HepG2 (cell line): ENCODE measurements around the gene FRMD4A. TPM values are rescaled to one million over a fixed set of nuclear protein-coding genes. Genes with fewer than 3 reads are reported as not detected.

Source experiments
- ATAC-seq: fragments of 200-7000 bp; cut with Tn5 transposase; 3 replicates; pipeline ENCODE4 v1.9.1; 2020; ENCODE audit warnings: mild to moderate bottlenecking, moderate library complexity
- BruUV-seq: library from RNA; stranded (reverse); fragments of 400-500 nt; replicated peaks from 2 replicates; lab custom pipeline; 2021; lab: Mats Ljungman, UMichigan
- CTCF ChIA-PET: fragments of 300-600 bp; formaldehyde crosslinking; extraction: SDS; loops from one replicate; lab custom pipeline; 2021; ENCODE audit warnings: low total read pairs, inconsistent platforms, low intra/inter-chr PET ratio; lab: Yijun Ruan, JAX
- POLR2A ChIA-PET: fragments of 350-600 bp; sonication (Branson Sonifier 250); formaldehyde crosslinking; loops from one replicate; lab custom pipeline; 2020; ENCODE audit warnings: antibody characterized with exemption, inconsistent platforms; lab: Yijun Ruan, JAX
- DNase-seq: peaks from one replicate; pipeline ENCODE4 v3.0.0-alpha.2; 2015; ENCODE audit warnings: low spot score
- FAIRE-seq: peaks from 3 replicates; lab custom pipeline; 2011; peaks lifted over from hg19 to GRCh38; lab: Jason Lieb, UNC
- H2AFZ ChIP-seq: one replicate; pipeline ENCODE4 v1.6.1; 2011; ENCODE audit warnings: low read length, inconsistent platforms
- H3K27ac ChIP-seq: fragments of 300-600 bp; 3 replicates; pipeline ENCODE4 v1.8.0; 2011; ENCODE audit warnings: mixed run types, mild to moderate bottlenecking, mixed read lengths, low read length, inconsistent platforms; ENCODE audit not compliant: insufficient read depth; ENCODE audit errors: extremely low read length
- H3K27me3 ChIP-seq, 2 experiments: fragments of 200-600 bp in 1 of 2; 2 replicates in 1 of 2; 3 replicates in 1 of 2; pipeline versions ENCODE4 v1.6.0 to v1.8.0; 2011; ENCODE audit warnings: low read length in 2 of 2, mild to moderate bottlenecking in 2 of 2, moderate library complexity in 2 of 2, inconsistent platforms in 1 of 2; ENCODE audit not compliant: insufficient read depth in 2 of 2, control insufficient read depth in 1 of 2
- H3K36me3 ChIP-seq, 2 experiments: fragments of 200-600 bp in 1 of 2; replicated peaks in 1 of 2; 2 replicates in 1 of 2; 3 replicates in 1 of 2; pipeline versions ENCODE4 v1.5.1 to v1.8.0; 2011; ENCODE audit warnings: low read length in 2 of 2, inconsistent platforms in 1 of 2; ENCODE audit not compliant: insufficient read depth in 2 of 2, control insufficient read depth in 1 of 2
- H3K4me1 ChIP-seq: 2 replicates; pipeline ENCODE4 v1.5.1; 2012; ENCODE audit warnings: low read length, inconsistent platforms; ENCODE audit not compliant: insufficient read depth
- H3K4me2 ChIP-seq: 2 replicates; pipeline ENCODE4 v1.6.0; 2011; ENCODE audit warnings: low read depth, low read length, inconsistent platforms
- H3K4me3 ChIP-seq, 3 experiments: fragments of 200-600 bp in 1 of 3; sonication (generic), shearing (Covaris generic) in 1 of 3; replicated peaks in 1 of 3; 2 replicates each; pipeline ENCODE4 v1.5.1; 2011 to 2016; ENCODE audit warnings: low read length in 3 of 3, inconsistent platforms in 2 of 3, low read depth in 2 of 3, mild to moderate bottlenecking in 2 of 3, control low read depth in 1 of 3, mixed read lengths in 1 of 3; ENCODE audit not compliant: insufficient read depth in 1 of 3
- H3K79me2 ChIP-seq: one replicate; pipeline ENCODE4 v1.6.1; 2011; ENCODE audit warnings: low read length, inconsistent platforms; ENCODE audit not compliant: insufficient read depth
- H3K9ac ChIP-seq: 2 replicates; pipeline ENCODE4 v1.6.0; 2011; ENCODE audit warnings: mild to moderate bottlenecking, low read depth, low read length, inconsistent platforms; ENCODE audit not compliant: insufficient read depth
- H3K9me3 ChIP-seq: 2 replicates; pipeline ENCODE4 v1.5.1; 2012; ENCODE audit warnings: mild to moderate bottlenecking, low read length
- H4K20me1 ChIP-seq: 2 replicates; pipeline ENCODE4 v1.6.0; 2011; ENCODE audit warnings: inconsistent platforms, mild to moderate bottlenecking, low read length, moderate library complexity; ENCODE audit not compliant: insufficient read depth
- FLYWCH1 ChIP-seq: sonication (generic); formaldehyde crosslinking; IDR thresholded peaks from 2 replicates; pipeline ENCODE4 v1.8.1; 2023; ENCODE audit warnings: mild to moderate bottlenecking, missing genetic modification reagents
- FOXK1 ChIP-seq: sonication (generic); formaldehyde crosslinking; IDR thresholded peaks from 2 replicates; pipeline ENCODE4 v1.4.0; 2020; ENCODE audit warnings: low read depth, missing genetic modification reagents, borderline replicate concordance
- ZNF337 ChIP-seq: sonication (generic); formaldehyde crosslinking; IDR thresholded peaks from 2 replicates; pipeline ENCODE4 v1.5.1; 2020; ENCODE audit warnings: missing genetic modification reagents, low read depth, mild to moderate bottlenecking, borderline replicate concordance
- ZNF768 ChIP-seq: sonication (generic); formaldehyde crosslinking; IDR thresholded peaks from 2 replicates; pipeline ENCODE4 v1.4.0; 2020; ENCODE audit warnings: missing genetic modification reagents
- WGBS: methylation state at CpG from one replicate; pipeline ENCODE4 v1.1.6; 2017; ENCODE audit warnings: low lambda C conversion rate; 5-methylcytosine and 5-hydroxymethylcytosine counted together
- in situ Hi-C: cut with HindIII; loops from 2 replicates; pipeline ENCODE4 v1.10.0; 2017; ENCODE audit warnings: low pct_unique_long_range_greater_than_20kb; ENCODE audit not compliant: extremely low pct_ligation_motif_present
- intact Hi-C: fragments of 100-400 bp; cut with micrococcal nuclease; formaldehyde crosslinking; loops from one replicate; pipeline ENCODE4 v1.10.0; 2022; ENCODE audit not compliant: unreplicated experiment
- polyA plus RNA-seq, 8 experiments: library from polyadenylated mRNA; depleted of rRNA in 3 of 8; stranded (reverse) in 7 of 8; unstranded in 1 of 8; fragments of >200 nt; fragmentation: Illumina TruSeq in 4 of 8; extraction: Trizol in 4 of 8; gene quantifications; 2 replicates each; pipeline versions ENCODE4 v1.2.1 to v1.2.3, GENCODE V29; 2011 to 2016; ENCODE audit warnings: low read depth in 4 of 8, missing spikeins in 1 of 8, mixed read lengths in 1 of 8; ENCODE audit not compliant: insufficient read depth in 1 of 8
- total RNA-seq, 5 experiments: library from RNA; depleted of rRNA; stranded (reverse); fragments of >200 nt; fragmentation: Illumina TruSeq; extraction: Trizol; gene quantifications; 2 replicates each; pipeline ENCODE4 v1.2.3, GENCODE V29; 2016; ENCODE audit warnings: low read depth in 1 of 5
- TF ChIP-seq, protein P1 (sequence below): sonication (generic); formaldehyde crosslinking; IDR thresholded peaks from 2 replicates; pipeline ENCODE4 v1.5.1; 2020; ENCODE audit warnings: mild to moderate bottlenecking, missing genetic modification reagents, borderline replicate concordance

The FRMD4A gene
- total and polyA plus RNA-seq, 2 of the 13 experiments (the other 11 are each of a cell fraction or from before 2014, with no cell fraction given), result 0.09 to 0.26 TPM

DNA sequence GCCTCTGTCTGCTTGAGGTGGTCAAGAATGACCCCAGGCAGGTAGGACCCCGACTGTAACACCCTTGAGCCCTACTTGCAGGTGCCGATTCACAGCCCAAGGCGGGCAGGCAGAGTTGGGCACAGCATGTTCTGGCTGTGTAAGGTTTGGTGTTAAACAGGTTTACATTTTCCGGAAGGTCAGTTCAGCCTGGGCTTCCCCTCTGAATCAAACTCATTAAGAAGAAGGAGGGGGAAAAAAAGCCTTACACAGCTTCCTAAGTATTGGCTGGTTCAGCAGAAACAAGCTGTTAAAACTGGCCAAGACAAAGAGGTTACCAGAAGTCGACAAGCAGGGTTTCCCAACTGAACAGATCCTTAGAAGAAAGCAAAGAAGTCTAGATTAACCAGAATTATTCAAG, 611.3 kb downstream of the FRMD4A start (continued):
- no peak for TF ChIP-seq FOXK1 (CRISPR knock-in tag)

DNA sequence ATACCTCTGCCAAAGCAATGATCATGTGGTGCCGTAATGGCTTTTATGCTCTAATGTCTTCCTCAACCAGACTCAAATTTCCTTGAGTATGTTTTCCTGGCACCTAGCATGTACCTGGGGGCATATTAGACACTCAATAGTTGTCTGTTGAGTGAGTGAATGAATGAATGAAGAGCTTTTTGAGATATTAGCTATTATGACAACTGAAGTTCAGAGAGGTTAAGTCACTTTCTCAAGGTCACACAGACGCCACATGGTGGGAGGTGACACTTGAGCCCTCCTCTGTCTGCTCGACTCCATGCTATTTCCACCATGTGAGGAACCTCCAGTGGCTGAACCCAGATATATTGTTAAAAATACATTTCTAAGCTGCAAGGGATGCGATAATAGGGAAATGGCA, 611.9 kb downstream of the FRMD4A start:
- in situ Hi-C loops, result no loop called here
- Histone ChIP-seq H3K79me2 (no peaks in the 10 kb centered on the region), H3K27me3 (peaks cover 2 to 15% of the 10 kb centered on the region in 2 experiments; a peak in 2 of 5 replicates), H3K27ac (no peak overlapping the region), H3K36me3 (no peaks in the 10 kb centered on the region), H3K9ac (no peak overlapping the region), H3K4me2 (peak overlapping the region; percentile 73; the same call in 1 of the 2 replicates), H3K4me3 (peak overlapping the region in 1 of 3 experiments; percentile 63; a peak in 1 of 6 replicates), H3K9me3 (no peaks in the 10 kb centered on the region), H2AFZ (no peak overlapping the region), H4K20me1 (no peaks in the 10 kb centered on the region), H3K4me1 (peaks cover 32% of the 10 kb centered on the region)
- BruUV-seq, result no TSS peak
- no peak for FAIRE-seq
- no peak for DNase-seq
- ChIA-PET CTCF (no interaction called here), POLR2A (no interaction called here)
- intact Hi-C loops, result no loop called here
- no peak for ATAC-seq
- WGBS, result 44% methylated on average over 4 of the region's 4 CpGs
- peak; percentile 25; the same call in 1 of the 2 replicates for TF ChIP-seq ZNF768 (CRISPR knock-in tag)
- no peak for TF ChIP-seq ZNF337
- TF ChIP-seq, protein P1, sequence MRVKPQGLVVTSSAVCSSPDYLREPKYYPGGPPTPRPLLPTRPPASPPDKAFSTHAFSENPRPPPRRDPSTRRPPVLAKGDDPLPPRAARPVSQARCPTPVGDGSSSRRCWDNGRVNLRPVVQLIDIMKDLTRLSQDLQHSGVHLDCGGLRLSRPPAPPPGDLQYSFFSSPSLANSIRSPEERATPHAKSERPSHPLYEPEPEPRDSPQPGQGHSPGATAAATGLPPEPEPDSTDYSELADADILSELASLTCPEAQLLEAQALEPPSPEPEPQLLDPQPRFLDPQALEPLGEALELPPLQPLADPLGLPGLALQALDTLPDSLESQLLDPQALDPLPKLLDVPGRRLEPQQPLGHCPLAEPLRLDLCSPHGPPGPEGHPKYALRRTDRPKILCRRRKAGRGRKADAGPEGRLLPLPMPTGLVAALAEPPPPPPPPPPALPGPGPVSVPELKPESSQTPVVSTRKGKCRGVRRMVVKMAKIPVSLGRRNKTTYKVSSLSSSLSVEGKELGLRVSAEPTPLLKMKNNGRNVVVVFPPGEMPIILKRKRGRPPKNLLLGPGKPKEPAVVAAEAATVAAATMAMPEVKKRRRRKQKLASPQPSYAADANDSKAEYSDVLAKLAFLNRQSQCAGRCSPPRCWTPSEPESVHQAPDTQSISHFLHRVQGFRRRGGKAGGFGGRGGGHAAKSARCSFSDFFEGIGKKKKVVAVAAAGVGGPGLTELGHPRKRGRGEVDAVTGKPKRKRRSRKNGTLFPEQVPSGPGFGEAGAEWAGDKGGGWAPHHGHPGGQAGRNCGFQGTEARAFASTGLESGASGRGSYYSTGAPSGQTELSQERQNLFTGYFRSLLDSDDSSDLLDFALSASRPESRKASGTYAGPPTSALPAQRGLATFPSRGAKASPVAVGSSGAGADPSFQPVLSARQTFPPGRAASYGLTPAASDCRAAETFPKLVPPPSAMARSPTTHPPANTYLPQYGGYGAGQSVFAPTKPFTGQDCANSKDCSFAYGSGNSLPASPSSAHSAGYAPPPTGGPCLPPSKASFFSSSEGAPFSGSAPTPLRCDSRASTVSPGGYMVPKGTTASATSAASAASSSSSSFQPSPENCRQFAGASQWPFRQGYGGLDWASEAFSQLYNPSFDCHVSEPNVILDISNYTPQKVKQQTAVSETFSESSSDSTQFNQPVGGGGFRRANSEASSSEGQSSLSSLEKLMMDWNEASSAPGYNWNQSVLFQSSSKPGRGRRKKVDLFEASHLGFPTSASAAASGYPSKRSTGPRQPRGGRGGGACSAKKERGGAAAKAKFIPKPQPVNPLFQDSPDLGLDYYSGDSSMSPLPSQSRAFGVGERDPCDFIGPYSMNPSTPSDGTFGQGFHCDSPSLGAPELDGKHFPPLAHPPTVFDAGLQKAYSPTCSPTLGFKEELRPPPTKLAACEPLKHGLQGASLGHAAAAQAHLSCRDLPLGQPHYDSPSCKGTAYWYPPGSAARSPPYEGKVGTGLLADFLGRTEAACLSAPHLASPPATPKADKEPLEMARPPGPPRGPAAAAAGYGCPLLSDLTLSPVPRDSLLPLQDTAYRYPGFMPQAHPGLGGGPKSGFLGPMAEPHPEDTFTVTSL (CRISPR knock-in tag), result no peak
- no peak for TF ChIP-seq FLYWCH1 (CRISPR knock-in tag)
